HCT116 (cell line): Measurements from ENCODE around the gene SNX22.

Experiments used
- CTCF ChIP-seq, 3 experiments: fragments of 200-600 bp in 1 of 3; sonication (generic) in 1 of 3; IDR thresholded peaks in 2 of 3; conservative IDR thresholded peaks in 1 of 3; 2 replicates each; pipeline ENCODE4 v1.5.1; 2012 to 2017; ENCODE audit warnings: low read depth in 2 of 3, low read length in 2 of 3, antibody characterized with exemption in 1 of 3, borderline replicate concordance in 1 of 3, control low read depth in 1 of 3, mild to moderate bottlenecking in 1 of 3, mixed read lengths in 1 of 3, mixed run types in 1 of 3, moderate library complexity in 1 of 3; ENCODE audit not compliant: insufficient read depth in 1 of 3
- EZH2 ChIP-seq: fragments of 200-600 bp; sonication (generic); IDR thresholded peaks from 2 replicates; pipeline ENCODE4 v1.6.1; 2017; ENCODE audit warnings: antibody characterized with exemption, mixed run types
- POLR2AphosphoS5 ChIP-seq: IDR thresholded peaks from 2 replicates; pipeline ENCODE4 v1.6.1; 2011; ENCODE audit warnings: mild to moderate bottlenecking, low read depth, low read length, moderate library complexity
- SP1 ChIP-seq: IDR thresholded peaks from 2 replicates; pipeline ENCODE4 v1.6.1; 2012; ENCODE audit warnings: low read depth
- ZNF274 ChIP-seq: fragments of 200-500 bp; sonication (Bioruptor generic); IDR thresholded peaks from 2 replicates; pipeline ENCODE4 v1.6.1; 2014; ENCODE audit warnings: mild to moderate bottlenecking, low read depth, low read length, inconsistent platforms

- TF ChIP-seq ZNF274, result no peak
- no peak for TF ChIP-seq CTCF (IDR thresholded peaks at IDR 0.05 in 2 of 3, conservative IDR thresholded peaks at IDR 0.05 in 1 of 3; ENCODE audit: borderline replicate concordance in 1 of 3, insufficient read depth in 1 of 3, low read depth in 2 of 3, low read length in 2 of 3)
- TF ChIP-seq EZH2, result no peak
- TF ChIP-seq SP1, result no peak
- TF ChIP-seq POLR2AphosphoS5, result no peak
Observed at GRCh38 chr15:64107337-64107736, 44.2 kb upstream of the SNX22 start.
